Measurements from ENCODE around the gene CDR2. TPM values are rescaled to one million over a fixed set of nuclear protein-coding genes. Genes with fewer than 3 reads are reported as not detected.

CDR2 gene
- total RNA-seq, 4 donors from 2014 or later, result 20.1 to 26.8 (median 25.3) TPM

GRCh38 chr16:22360963-22361659 lies 13.3 kb downstream of the CDR2 start:
- no peak for TF ChIP-seq CTCF (IDR thresholded peaks at IDR 0.05)
- no peak for DNase-seq (ENCODE audit: low spot score)
- no peak for ATAC-seq (ENCODE audit: low FRiP score)

GRCh38 chr16:22359679-22360078 lies 14.7 kb downstream of the CDR2 start:
- no peak for TF ChIP-seq CTCF (IDR thresholded peaks at IDR 0.05)
- ATAC-seq (ENCODE audit: low FRiP score), result no peak
- DNase-seq (ENCODE audit: low spot score), result no peak

GRCh38 chr16:22358000-22358399 lies 16.4 kb downstream of the CDR2 start:
- no peak for DNase-seq (ENCODE audit: low spot score)
- no peak for ATAC-seq (ENCODE audit: low FRiP score)
- no peak for TF ChIP-seq CTCF (IDR thresholded peaks at IDR 0.05)

- no peak for TF ChIP-seq CTCF (IDR thresholded peaks at IDR 0.05)
- ATAC-seq (ENCODE audit: low FRiP score) (no peak), DNase-seq (ENCODE audit: low spot score) (no peak)
These were observed 16.8 kb downstream of the CDR2 start for GRCh38 chr16:22357635-22357971.

- no peak for TF ChIP-seq CTCF (IDR thresholded peaks at IDR 0.05)
- ATAC-seq (ENCODE audit: low FRiP score), result no peak
- no peak for DNase-seq (ENCODE audit: low spot score)
These were observed 17.3 kb downstream of the CDR2 start for GRCh38 chr16:22356930-22357634.

GRCh38 chr16:22355487-22355908 lies 18.9 kb downstream of the CDR2 start:
- TF ChIP-seq CTCF (IDR thresholded peaks at IDR 0.05), result no peak
- ATAC-seq (ENCODE audit: low FRiP score), result no peak

More at GRCh38 chr16:22355487-22355908, 18.9 kb downstream of the CDR2 start:
- no peak for DNase-seq (ENCODE audit: low spot score)
